ENCODE results near the gene CLIP1.

GRCh38 chr12:122435186-122435585 is 12.7 kb upstream of the CLIP1 start:
- no peak for TF ChIP-seq GABPA (IDR thresholded peaks at IDR 0.05; ENCODE audit: low read depth, low read length)
- no peak for TF ChIP-seq GABPA (CRISPR knock-in tag; IDR thresholded peaks at IDR 0.05; ENCODE audit: low read depth)
- TF ChIP-seq MAX (IDR thresholded peaks at IDR 0.05) = no peak
- TF ChIP-seq ZNF766 (CRISPR knock-in tag; IDR thresholded peaks at IDR 0.05; ENCODE audit: borderline replicate concordance) = no peak
- TF ChIP-seq ZNF569 (CRISPR knock-in tag; IDR thresholded peaks at IDR 0.05; ENCODE audit: borderline replicate concordance) = no peak
- TF ChIP-seq, protein P1, sequence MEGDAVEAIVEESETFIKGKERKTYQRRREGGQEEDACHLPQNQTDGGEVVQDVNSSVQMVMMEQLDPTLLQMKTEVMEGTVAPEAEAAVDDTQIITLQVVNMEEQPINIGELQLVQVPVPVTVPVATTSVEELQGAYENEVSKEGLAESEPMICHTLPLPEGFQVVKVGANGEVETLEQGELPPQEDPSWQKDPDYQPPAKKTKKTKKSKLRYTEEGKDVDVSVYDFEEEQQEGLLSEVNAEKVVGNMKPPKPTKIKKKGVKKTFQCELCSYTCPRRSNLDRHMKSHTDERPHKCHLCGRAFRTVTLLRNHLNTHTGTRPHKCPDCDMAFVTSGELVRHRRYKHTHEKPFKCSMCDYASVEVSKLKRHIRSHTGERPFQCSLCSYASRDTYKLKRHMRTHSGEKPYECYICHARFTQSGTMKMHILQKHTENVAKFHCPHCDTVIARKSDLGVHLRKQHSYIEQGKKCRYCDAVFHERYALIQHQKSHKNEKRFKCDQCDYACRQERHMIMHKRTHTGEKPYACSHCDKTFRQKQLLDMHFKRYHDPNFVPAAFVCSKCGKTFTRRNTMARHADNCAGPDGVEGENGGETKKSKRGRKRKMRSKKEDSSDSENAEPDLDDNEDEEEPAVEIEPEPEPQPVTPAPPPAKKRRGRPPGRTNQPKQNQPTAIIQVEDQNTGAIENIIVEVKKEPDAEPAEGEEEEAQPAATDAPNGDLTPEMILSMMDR (CRISPR knock-in tag; IDR thresholded peaks at IDR 0.05) = no peak
- no peak for TF ChIP-seq PITX1 (CRISPR knock-in tag; IDR thresholded peaks at IDR 0.05)
- no peak for TF ChIP-seq ELF1 (CRISPR knock-in tag; IDR thresholded peaks at IDR 0.05)
- TF ChIP-seq E2F2 (CRISPR knock-in tag; IDR thresholded peaks at IDR 0.05; ENCODE audit: borderline replicate concordance) = no peak
- no peak for TF ChIP-seq PAXIP1 (CRISPR knock-in tag; conservative IDR thresholded peaks at IDR 0.05)
- no peak for TF ChIP-seq SIX4 (CRISPR knock-in tag; IDR thresholded peaks at IDR 0.05)
- TF ChIP-seq HBP1 (CRISPR knock-in tag; IDR thresholded peaks at IDR 0.05; ENCODE audit: low read depth) = no peak
- no peak for TF ChIP-seq HDAC6 (IDR thresholded peaks at IDR 0.05; ENCODE audit: low read depth, low read length)
- TF ChIP-seq HNRNPLL (IDR thresholded peaks at IDR 0.05; ENCODE audit: low read depth, low read length, poor library complexity, severe bottlenecking) = no peak
